A673 (cell line): ENCODE results near the gene ROS1. TPM values are rescaled to one million over a fixed set of nuclear protein-coding genes. Genes with fewer than 3 reads are reported as not detected.

Source experiments
- BruUV-seq: library from RNA; stranded (reverse); fragments of 400-500 nt; replicated peaks from 2 replicates; lab custom pipeline; 2021; lab: Mats Ljungman, UMichigan
- CTCF ChIA-PET: fragments of 300-600 bp; sonication (Branson Sonifier 250); formaldehyde crosslinking; loops from one replicate; lab custom pipeline; 2022; ENCODE audit warnings: antibody characterized with exemption; lab: Charles Lee
- POLR2A ChIA-PET: fragments of 300-600 bp; sonication (Branson Sonifier 250); formaldehyde crosslinking; loops from one replicate; lab custom pipeline; 2022; ENCODE audit warnings: antibody characterized with exemption; ENCODE audit not compliant: low non-redundant PET; lab: Charles Lee
- DNase-seq: peaks from one replicate; pipeline ENCODE4 v3.0.0-alpha.2; 2015; ENCODE audit warnings: low spot score
- H3K27ac ChIP-seq: fragments of 200-600 bp; sonication (generic); 2 replicates; pipeline ENCODE4 v1.5.1; 2016; ENCODE audit warnings: mixed run types, low read depth, mild to moderate bottlenecking, mixed read lengths, antibody characterized with exemption, low read length; ENCODE audit not compliant: poor library complexity, severe bottlenecking
- H3K27me3 ChIP-seq: fragments of 200-600 bp; sonication (generic); replicated peaks from 2 replicates; pipeline ENCODE4 v1.6.1; 2017; ENCODE audit warnings: mixed run types, low read depth, mild to moderate bottlenecking, mixed read lengths, antibody characterized with exemption, low read length; ENCODE audit not compliant: insufficient read depth, poor library complexity
- H3K36me3 ChIP-seq: fragments of 200-600 bp; sonication (generic); 2 replicates; pipeline ENCODE4 v1.6.1; 2016; ENCODE audit warnings: mixed run types, mild to moderate bottlenecking, mixed read lengths, antibody characterized with exemption, low read length; ENCODE audit not compliant: insufficient read depth, poor library complexity, severe bottlenecking
- H3K4me1 ChIP-seq: fragments of 200-600 bp; sonication (generic); 2 replicates; pipeline ENCODE4 v1.6.1; 2017; ENCODE audit warnings: mixed run types, mild to moderate bottlenecking, mixed read lengths, antibody characterized with exemption, low read length; ENCODE audit not compliant: insufficient read depth, poor library complexity, severe bottlenecking
- H3K4me3 ChIP-seq: fragments of 200-600 bp; sonication (generic); 2 replicates; pipeline ENCODE4 v1.5.1; 2016; ENCODE audit warnings: low read depth, mixed run types, mild to moderate bottlenecking, mixed read lengths, low read length; ENCODE audit not compliant: poor library complexity, severe bottlenecking
- H3K9me3 ChIP-seq: fragments of 200-600 bp; sonication (generic); 2 replicates; pipeline ENCODE4 v1.6.1; 2016; ENCODE audit warnings: mixed run types, low read depth, mild to moderate bottlenecking, mixed read lengths, antibody characterized with exemption, low read length; ENCODE audit not compliant: poor library complexity, severe bottlenecking
- CTCF ChIP-seq: fragments of 300-800, 200-600 bp; sonication (generic); conservative IDR thresholded peaks from 2 replicates; pipeline ENCODE4 v1.5.1; 2017; ENCODE audit warnings: low read depth, mild to moderate bottlenecking, antibody characterized with exemption, low read length, moderate library complexity, mixed read lengths
- EZH2 ChIP-seq: fragments of 200-600 bp; sonication (generic); IDR thresholded peaks from 2 replicates; pipeline ENCODE4 v1.6.1; 2017; ENCODE audit warnings: borderline replicate concordance, low read depth, mild to moderate bottlenecking, mixed read lengths, antibody characterized with exemption, low read length; ENCODE audit not compliant: poor library complexity, severe bottlenecking
- intact Hi-C: fragments of 100-400 bp; cut with micrococcal nuclease; formaldehyde crosslinking; loops from one replicate; pipeline ENCODE4 v1.10.0; 2022; ENCODE audit not compliant: unreplicated experiment
- total RNA-seq: library from RNA; stranded (reverse); gene quantifications from 2 replicates; pipeline ENCODE4 v1.2.3, GENCODE V29; 2021

The ROS1 gene
- total RNA-seq, 1 experiment from 2014 or later, result not detected

- POLR2A ChIA-PET, result no interaction called here
- intact Hi-C loops, result no loop called here
- no peak for DNase-seq
- Histone ChIP-seq H3K27me3 (peaks cover 3% of the 10 kb centered on the region), H3K4me3 (no peak overlapping the region), H3K27ac (no peak overlapping the region), H3K4me1 (no peaks in the 10 kb centered on the region), H3K9me3 (no peaks in the 10 kb centered on the region), H3K36me3 (no peaks in the 10 kb centered on the region)
- BruUV-seq, result no TSS peak
- TF ChIP-seq EZH2 (no peak), CTCF (no peak)
- CTCF ChIA-PET, result no interaction called here
Observed at GRCh38 chr6:117304446-117304845, 121.3 kb downstream of the ROS1 start.

GRCh38 chr6:117303323-117303722, 122.4 kb downstream of the ROS1 start:
- intact Hi-C loops, result no loop called here
- DNase-seq, result no peak
- H3K36me3 ChIP-seq, result no peaks in the 10 kb centered on the region
- no peak for TF ChIP-seq EZH2
- TF ChIP-seq CTCF, result no peak
- ChIA-PET CTCF (no interaction called here), POLR2A (interaction anchor here (0.6 kb wide), 1 partner anchor 1225 kb away, joined by 3 read pairs; no protein-coding TSS in a partner anchor)
- H3K27me3 ChIP-seq, result peaks cover 3% of the 10 kb centered on the region
- H3K4me1 ChIP-seq, result no peaks in the 10 kb centered on the region
- no TSS peak for BruUV-seq
- H3K9me3 ChIP-seq, result no peaks in the 10 kb centered on the region
- no peak overlapping the region for H3K27ac ChIP-seq
- H3K4me3 ChIP-seq, result no peak overlapping the region

GRCh38 chr6:117298941-117299340, 126.8 kb downstream of the ROS1 start:
- Histone ChIP-seq H3K27ac (no peak overlapping the region), H3K4me3 (no peak overlapping the region), H3K9me3 (no peaks in the 10 kb centered on the region), H3K4me1 (no peaks in the 10 kb centered on the region), H3K27me3 (no peaks in the 10 kb centered on the region), H3K36me3 (no peaks in the 10 kb centered on the region)
- intact Hi-C loops, result no loop called here
- ChIA-PET POLR2A (no interaction called here), CTCF (no interaction called here)
- TF ChIP-seq CTCF (no peak), EZH2 (no peak)
- no TSS peak for BruUV-seq
- DNase-seq, result no peak
